GM21381 (cell line): ENCODE data around the gene COX6A1.
"Not testable (repeated sequence)": the region's sequence is repeated elsewhere in the genome, so short reads cannot be mapped to it uniquely, and the experiment has no call there.

Source experiments
- ATAC-seq: cut with Tn5 transposase; IDR thresholded peaks from one replicate; pipeline ENCODE4 v1.9.1; 2021; ENCODE audit warnings: mild to moderate bottlenecking, moderate library complexity; ENCODE audit not compliant: unreplicated experiment

The COX6A1 gene

DNA sequence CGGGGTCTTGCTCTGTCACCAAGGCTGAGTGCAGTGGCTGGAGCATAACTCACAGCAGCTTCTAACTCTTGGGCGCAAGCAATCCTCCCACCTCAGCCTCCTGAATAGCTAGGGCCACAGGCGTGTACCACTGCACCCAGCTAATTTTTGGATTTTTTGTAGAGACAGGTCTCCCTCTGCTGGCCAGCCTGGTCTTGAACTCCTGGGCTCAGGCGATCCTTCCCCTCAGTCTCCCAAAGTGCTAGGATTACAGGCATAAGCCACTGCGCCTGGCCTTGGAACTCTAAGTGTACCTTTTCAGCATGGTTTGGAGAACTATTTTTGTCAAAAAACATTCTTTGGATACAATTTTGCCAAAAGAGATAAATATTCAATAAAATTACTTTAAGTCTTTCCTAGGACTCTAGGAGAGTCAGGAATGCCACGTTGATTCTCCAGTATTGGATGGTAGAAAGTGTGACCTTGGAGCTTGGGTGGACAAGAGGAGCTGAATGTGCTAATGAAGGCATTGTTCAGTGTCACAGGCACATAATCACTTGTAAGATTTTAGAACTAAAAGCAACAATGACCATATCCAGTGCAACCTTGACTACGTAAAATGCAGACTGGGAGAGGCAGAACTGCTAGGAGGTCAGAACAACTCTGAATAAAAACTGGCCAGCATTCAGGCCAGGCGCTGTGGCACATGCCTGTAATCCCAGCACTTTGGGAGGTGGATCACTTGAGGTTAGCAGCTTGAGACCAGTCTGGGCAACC, 28.8 kb downstream of the COX6A1 start:
- ATAC-seq = no peak

- ATAC-seq = no peak
These were observed 29.5 kb downstream of the COX6A1 start for GRCh38 chr12:120467439-120467838.

DNA sequence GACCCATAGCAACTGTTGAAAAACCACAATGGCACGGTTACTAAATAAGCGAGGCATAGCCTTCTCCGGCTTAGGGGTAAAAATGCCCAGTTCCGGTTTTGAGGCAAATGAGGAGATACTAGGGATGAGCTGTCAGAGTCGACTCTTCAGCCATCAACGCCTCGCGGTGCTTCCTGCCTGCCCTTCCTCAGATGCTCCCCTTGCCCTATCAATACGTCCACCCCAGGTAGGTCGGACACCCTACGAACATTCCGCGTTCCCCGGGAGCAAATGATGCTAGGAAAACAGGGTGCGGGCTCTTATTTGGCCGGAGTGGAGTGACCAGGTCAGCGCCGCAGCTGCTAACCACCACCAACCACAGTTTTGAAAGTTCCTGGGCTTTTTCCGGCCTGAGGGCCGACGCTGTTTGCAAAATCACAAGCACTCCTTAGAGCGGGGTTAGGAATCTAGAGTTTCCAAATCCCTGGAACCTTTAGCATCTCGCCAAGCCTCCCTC, 30.5 kb downstream of the COX6A1 start:
- ATAC-seq = no peak

DNA sequence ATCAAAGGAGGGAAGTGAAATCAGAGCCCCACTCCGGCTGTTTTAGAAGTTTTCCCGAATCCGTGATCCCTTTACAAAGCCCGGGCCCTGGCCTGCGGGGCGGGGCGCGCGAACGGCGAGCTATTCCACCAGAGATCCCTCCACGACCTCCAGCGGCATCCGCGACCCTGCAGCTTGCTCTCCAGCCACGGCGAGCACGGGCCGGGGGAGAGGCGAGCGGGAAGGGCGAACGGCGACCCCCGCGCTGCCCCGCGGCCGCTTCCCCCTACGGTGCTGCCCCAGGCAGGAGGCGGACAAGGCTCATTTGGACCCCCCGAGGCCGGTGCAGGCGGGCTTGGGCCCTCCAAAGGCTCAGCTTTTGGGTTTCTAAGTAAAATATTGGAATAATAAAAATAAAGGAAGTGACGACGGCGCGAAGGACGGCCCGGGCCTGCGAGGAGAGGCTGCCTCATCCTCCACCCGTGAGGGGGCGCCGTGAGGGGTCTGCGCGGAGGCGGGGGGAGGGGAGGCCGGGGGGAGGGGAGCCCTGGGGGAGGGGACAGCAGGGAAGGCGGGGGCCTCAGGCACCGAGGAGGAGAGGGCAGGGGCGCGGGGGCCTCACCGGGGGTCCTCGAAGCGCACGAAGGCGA, 31.0 kb downstream of the COX6A1 start:
- peak; percentile 28 for ATAC-seq

GRCh38 chr12:120469450-120470149, 31.7 kb downstream of the COX6A1 start, which contains the start of gene SRSF9:
Gene SRSF9 (minus strand): TSS chr12:120469748. CDS start chr12:120469609, 139 bp downstream.
- ATAC-seq = peak; percentile 77

DNA sequence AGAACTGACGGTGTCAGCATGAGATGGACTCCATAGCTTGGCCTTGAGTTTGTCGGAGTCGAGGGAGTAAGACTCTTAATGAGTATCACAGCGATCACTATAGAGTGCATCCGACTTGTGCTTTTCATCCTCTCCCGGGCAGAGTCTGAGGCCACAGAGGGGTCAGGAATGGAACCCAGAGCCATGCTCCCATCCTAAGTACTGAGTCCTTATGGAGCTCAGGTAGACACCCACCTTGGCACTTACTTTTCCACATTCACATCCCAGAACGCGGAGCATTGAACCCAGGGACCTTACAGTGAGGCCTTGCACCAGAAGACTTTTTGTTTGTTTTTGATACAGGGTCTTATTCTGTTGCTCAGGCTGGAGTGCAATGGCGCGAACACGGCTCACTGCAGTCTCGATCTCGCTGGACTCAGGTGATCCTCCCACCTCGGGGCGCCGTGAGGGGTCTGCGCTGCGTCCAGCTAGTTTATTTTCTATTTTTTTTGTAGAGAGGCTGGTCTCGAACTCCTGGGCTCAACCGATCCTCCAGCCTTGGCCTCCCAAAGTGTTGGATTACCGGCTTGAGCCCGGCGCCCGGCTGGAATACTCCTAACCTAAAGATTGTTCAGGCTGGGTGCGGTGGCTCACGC, 32.4 kb downstream of the COX6A1 start:
- no peak for ATAC-seq

DNA sequence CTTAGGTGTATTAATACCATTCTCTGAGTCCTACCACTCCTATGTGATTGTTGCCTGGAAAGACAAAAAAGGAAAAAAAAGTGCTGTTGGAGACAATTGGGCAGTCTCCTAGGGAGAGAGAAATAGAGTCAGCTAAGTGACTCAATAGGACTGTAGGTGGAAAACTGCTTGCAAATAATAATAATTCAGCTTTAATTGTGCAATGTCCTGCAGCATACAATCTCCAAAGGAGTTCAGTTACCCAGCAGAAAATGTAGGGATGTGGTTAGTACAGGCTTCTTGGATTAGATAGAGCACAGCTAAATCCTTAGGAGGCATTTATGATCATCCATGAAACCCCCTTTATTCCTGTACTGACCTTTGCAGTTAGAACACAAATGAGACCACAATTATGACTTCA, 34.6 kb downstream of the COX6A1 start:
- ATAC-seq = no peak

DNA sequence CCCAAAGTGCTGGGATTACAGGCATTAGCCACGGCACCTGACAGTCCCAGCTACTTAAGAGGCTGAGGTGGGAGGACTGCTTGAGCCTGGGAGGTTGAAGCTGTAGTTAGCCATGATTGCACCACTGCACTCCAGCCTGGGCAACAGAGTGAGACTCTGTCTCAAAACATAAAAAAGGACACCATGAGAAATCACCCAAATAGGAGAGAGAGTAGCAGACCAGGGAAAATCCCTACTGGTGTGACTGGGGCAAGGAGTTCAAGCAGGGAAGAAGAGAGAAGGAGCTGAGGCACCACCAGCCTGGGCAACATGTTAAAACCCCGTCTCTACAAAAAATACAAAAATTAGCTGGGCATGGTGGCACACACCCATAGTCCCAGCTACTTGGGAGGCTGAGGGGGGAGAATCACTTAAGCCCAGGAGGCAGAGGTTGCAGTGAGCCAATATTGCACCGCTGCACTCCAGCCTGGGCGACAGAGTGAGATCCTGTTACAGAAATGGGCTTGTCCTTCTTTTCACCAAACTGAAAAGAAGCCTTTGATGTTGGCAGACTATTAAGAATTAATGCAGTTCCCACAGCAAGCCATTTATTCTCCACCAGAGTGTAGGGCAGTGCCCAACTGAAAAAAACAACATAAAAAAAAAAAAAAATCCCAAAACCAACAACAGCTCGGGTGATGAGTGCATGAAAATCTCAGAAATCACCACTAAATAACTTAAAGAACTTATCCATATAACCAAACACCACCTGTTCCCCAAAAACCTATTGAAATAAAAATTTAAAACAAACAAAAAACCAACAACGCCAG, 36.1 kb downstream of the COX6A1 start:
- ATAC-seq = no peak

GRCh38 chr12:120474616-120474960, 36.7 kb downstream of the COX6A1 start:
- no peak for ATAC-seq

- no peak for ATAC-seq
These were observed 37.7 kb downstream of the COX6A1 start for GRCh38 chr12:120475643-120476042.

- ATAC-seq = no peak
These were observed 41.5 kb downstream of the COX6A1 start for GRCh38 chr12:120479458-120479857.

DNA sequence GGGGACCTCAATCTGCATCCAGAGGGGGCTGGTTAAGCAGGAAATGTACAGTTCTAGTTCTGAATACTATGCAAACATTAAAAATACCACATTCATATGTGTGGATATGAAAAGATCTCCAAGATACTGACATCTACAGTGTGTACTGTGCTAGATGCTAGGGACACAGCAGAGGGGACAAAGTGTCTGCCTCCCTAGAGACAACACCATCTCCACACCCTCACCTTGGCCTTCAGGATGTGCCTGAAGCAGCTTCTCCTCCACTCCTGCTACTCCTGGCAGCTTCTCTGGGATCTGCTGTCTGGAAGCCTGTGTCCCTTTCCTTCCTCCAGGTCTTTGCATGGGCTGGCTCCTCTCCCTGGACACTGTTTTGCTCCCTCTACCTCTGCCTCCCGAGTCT, 42.3 kb downstream of the COX6A1 start:
- ATAC-seq = no peak

DNA sequence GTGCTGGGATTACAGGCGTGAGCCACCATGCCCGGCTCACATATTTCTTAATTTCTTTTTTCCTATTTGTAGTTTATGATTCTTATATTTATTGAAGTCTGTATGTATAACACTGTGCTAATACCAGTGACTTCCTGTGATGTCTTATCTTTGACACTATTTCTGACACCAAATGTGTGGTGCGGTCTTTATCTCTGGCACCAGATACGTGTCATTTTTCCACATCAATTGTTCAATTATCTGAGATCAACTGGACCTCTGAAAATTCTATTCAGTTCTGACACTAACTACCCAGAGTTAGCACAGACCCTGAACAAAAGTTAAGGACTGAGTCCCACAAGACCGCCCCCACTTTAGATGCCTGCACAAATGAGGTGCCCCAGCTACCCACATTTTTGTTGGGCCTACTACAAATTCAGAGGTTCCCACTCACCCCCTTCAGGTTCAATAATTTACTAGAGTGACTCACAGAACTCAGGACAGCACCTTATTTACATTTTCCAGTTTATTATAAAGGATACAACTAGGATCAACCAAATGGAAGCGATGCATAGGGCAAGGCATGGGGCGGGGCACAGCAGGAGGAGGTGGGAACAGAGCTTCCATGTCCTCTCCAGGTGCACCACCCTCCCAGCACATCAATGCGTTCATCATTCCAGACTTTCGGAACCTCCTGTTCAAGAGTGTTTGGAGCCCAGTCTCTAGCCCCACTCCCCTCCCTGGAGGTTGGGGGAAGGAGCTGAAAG, 43.3 kb downstream of the COX6A1 start:
- ATAC-seq = no peak

GRCh38 chr12:120483621-120484020, 45.7 kb downstream of the COX6A1 start:
- ATAC-seq = no peak

GRCh38 chr12:120485961-120486881, 48.3 kb downstream of the COX6A1 start:
- no peak for ATAC-seq

DNA sequence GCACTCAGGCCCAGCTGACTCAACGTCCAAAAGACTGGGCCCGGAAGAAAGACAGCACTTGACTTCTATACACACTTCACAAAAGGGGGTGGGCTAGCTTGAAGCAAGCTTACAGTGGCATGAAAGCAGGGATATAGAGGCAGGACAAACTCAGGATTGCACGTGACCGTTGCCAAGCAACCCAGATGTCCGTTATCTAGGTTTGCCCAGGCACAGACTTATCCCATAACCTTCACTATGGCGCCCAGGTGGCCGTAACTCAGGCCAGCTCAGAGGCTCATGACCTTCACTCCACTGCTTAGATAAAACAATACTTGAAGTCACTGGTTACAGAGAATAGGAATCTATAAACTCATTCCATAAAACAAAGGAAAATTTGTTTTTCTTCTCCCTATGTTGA, 49.6 kb downstream of the COX6A1 start:
- not testable (repeated sequence) for ATAC-seq

DNA sequence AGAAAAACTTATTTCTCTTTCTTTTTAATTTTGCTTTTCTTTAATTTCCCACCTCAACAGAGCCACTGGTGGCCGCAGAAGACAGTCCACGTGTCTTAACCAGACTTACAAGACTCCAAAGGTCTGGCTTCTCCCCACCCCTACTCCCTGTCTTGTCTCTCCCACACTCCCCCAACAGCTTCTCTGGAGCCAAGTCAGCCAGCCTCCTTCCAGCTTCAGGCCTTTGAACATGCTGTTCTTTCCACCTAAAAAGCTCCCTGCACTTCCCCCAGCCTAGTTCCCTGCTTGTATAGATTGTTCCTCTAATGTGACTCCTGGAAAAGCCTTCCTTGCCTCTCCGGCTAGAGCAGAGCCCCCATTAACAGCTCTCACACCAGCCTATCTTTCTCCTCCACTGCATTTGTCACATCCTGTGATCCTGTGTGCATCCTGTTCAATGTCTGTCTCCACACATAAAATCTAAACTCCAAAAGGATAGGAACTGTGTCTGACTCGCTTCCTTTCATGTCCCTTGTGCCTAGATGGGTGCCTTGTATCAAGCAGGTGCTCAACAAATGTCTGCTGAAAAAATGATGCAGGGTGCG, 50.2 kb downstream of the COX6A1 start:
- no peak for ATAC-seq

DNA sequence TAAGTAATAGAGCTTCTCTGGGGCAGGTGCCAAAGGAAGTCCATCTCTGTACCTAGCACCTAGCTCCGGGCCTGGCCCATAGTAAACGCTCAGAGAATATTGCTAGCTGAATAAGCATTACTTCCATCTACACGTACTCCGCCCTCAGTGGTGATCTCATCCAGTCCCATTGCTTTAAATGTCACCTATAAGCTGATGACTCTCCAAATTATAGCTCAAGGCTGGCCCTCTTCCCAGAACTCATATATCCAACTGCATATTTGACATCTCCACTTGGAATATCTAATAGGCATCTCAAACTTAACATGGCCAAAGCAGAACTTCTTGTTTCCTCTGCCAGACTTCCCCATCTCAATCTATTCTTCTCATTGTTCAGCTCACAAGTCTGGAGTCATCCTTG, 51.1 kb downstream of the COX6A1 start:
- ATAC-seq = no peak
